Pericardium fibroblast (primary cell): ENCODE measurements around the gene ZNF705A. TPM values are rescaled to one million over a fixed set of nuclear protein-coding genes. Genes with fewer than 3 reads are reported as not detected.

Experiments used
- total RNA-seq: library from RNA; depleted of rRNA; stranded (reverse); fragments of >200 nt; gene quantifications from 2 replicates; pipeline ENCODE4 v1.2.3, GENCODE V29; 2015

The ZNF705A gene
- total RNA-seq = not detected in 2 replicates

DNA sequence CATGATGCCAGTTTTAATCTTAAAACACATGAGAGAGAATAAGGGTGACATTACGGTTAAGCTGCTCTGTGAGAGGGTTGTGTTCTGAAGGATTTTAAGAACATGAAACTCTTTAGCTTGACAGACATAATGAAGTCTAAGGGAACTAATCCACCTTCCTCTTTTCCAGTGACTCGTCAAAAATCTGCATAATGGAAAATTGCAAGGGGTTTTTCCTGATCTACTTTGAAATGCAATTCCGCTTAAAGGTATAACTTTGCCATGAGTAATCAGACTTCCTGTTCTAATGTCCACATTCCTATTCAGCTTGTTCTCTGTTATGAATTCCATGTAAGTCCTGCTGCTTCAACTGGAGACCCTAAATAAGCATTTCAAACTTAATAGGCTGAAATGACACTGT lies at the start of gene ZNF705A:
TSS of gene ZNF705A (plus strand) at position 171 of the 400 bp plus-strand sequence. CDS start 15,611 bp downstream, outside the sequence.

DNA sequence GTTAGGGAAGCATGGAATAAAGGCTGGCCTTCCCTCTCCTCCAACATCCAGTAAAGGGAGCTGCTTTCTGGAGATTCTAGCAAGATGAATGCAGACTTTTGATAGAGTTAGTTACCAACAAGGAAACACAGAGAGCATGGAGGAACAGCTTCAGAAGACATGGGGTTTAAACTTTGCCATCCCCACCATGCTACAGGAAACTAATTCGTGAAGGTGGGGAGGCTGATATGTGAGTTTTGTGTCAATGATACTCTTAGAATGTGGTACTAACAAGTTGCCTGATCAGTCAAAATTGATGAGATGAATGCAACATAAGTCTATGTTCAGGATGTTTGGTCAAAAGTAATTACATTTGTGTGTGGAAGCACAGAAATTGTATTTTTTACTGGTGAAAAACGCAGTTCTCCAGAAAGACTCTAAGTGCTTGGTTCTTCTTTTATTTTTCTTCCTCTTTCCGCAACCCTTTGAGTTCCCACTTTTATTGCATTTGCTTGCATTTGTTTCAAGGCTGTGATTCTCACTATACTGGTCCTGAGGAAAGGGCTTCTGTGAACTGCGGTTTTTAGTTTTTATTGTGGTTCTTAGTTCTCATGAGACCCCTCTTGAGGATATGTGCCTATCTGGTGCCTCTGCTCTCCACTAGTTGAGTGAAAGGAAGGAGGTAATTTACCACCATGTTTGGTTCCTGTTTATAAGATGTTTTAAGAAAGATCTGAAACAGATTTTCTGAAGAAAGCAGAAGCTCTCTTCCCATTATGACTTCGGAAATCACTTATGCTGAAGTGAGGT lies 33.5 kb upstream of the ZNF705A start, which contains the start of gene CLEC4A:
TSS of gene CLEC4A (plus strand) at position 494 of the 789 bp plus-strand sequence. CDS start at position 756, 262 bp downstream.

DNA sequence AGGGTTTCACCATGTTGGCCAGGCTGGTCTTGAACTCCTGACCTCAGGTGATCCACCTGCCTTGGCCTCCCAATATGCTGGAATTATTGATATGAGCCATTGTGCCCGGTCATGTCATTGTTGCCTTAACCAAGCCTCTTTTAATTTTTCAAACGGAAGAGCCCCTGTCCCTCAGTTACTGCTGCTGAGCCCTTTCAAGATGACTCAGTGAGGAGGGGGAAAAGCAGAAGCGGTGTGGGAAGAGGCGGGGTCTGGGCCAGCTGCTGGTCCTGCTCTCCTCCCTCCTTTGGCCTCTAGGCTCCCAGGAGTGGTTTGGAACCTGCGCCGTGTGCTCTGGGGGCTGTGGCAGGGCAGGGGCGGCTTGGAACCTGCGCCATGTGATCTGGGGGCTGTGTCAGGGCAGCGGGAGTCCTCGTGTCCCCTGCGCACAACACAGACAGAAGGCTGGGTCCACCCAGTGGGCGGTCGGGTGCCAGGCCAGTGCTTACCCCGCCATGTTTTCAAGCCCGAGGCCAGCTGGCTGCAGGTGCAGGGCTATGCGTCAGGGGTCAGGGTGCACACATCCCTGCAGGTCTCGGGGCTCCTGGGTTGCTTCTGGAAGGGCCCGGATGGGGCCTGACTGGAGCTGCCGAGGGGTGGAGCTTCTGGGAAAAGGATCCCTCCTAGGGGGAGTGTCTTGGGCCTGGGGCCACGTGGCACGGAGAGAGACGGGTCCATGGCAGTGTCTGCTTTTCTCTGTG lies 70.3 kb downstream of the ZNF705A start, which contains the start of gene FAM90A1:
TSS of gene FAM90A1 (minus strand) at position 627 of the 740 bp plus-strand sequence. CDS start 2,786 bp downstream, outside the sequence.

Other genes with a start within 250 kb of the ZNF705A start
- 31.7 and 52.7 TPM in 2 replicates for gene SLC2A3, start 220.8 kb upstream of the ZNF705A start, total RNA-seq
- 10.4 and 11.4 TPM in 2 replicates for gene FOXJ2, start 124.3 kb upstream of the ZNF705A start, total RNA-seq
- not detected in 2 replicates for gene C3AR1, start 90.7 kb upstream of the ZNF705A start, total RNA-seq
- 23.8 and 25.1 TPM in 2 replicates for gene NECAP1, start 74.7 kb upstream of the ZNF705A start, total RNA-seq
- not detected in 2 replicates for gene CLEC4A, start 33.4 kb upstream of the ZNF705A start, total RNA-seq
- 0.09 and 0.93 TPM in 2 replicates for gene FAM90A1, start 70.6 kb downstream of the ZNF705A start, total RNA-seq